ENCODE measurements around the gene ZNF331. TPM values are rescaled to one million over a fixed set of nuclear protein-coding genes. Genes with fewer than 3 reads are reported as not detected.

Gene ZNF331
- total and polyA plus RNA-seq, 8 donors = 2.9 to 67.2 (median 12.6) TPM

DNA sequence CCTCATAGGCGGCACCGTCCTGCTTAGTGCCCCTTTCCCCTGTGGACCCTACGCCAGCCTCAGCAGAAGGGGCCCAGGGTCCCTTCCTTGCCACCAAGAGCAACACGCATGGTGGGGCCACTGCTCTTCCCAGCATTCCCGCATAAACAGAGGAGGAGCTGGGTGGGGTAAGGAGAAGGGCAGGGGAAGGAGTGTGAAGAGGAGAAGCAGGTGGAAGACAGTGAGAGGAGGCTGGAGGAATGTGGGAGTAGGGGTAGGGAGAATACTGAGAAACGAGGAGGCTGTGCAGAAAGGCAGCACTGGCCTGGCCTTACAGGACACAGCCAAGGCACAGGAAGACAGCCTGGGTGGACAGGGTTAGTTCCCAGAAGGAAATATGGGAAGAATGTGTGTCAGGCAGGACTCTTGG, 43.9 kb downstream of the ZNF331 start:
- no peak for DNase-seq
- Histone ChIP-seq H3K9me3 (peaks cover 29 to 86% (median 50%) of the 10 kb centered on the region in 4 donors), H3K4me3 (no peak overlapping the region), H3K27ac (no peak overlapping the region), H3K36me3 (peaks cover 20 to 34% (median 28%) of the 10 kb centered on the region in 4 donors), H3K27me3 (no peaks in the 10 kb centered on the region), H3K4me1 (no peaks in the 10 kb centered on the region)
- 64 to 71% (median 67%) methylated on average over 6 of the region's 6 CpGs for WGBS, 5 donors
- no peak for TF ChIP-seq EP300 (IDR thresholded peaks at IDR 0.05)
- intact Hi-C loops (cut with DNase I; ENCODE audit: low total_unique reads) = no loop called here

DNA sequence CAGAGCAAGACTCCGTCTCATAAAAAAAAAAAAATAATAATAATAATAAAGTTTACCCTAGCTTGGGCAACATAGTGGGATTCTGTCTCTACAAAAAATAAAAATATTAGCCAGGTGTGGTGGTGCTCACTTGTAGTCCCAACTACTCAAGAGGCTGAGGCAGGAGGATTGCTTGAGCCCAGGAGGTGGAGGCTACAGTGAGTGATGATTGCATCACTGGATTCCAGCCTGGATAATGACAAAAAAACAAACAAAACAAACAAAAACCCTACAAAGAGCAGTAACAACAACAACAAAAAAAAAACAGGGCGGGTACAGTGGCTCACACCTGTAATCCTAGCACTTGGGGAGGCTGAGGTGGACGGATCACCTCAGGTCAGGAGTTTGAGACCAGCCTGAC, 45.2 kb downstream of the ZNF331 start:
- no peak for DNase-seq
- Histone ChIP-seq H3K27ac (no peak overlapping the region), H3K9me3 (peaks cover 17 to 79% (median 37%) of the 10 kb centered on the region in 4 donors), H3K27me3 (no peaks in the 10 kb centered on the region), H3K4me3 (no peak overlapping the region), H3K4me1 (no peaks in the 10 kb centered on the region), H3K36me3 (peaks cover 7 to 21% (median 15%) of the 10 kb centered on the region in 4 donors)
- intact Hi-C loops (cut with DNase I; ENCODE audit: low total_unique reads) = no loop called here
- TF ChIP-seq, protein P1, sequence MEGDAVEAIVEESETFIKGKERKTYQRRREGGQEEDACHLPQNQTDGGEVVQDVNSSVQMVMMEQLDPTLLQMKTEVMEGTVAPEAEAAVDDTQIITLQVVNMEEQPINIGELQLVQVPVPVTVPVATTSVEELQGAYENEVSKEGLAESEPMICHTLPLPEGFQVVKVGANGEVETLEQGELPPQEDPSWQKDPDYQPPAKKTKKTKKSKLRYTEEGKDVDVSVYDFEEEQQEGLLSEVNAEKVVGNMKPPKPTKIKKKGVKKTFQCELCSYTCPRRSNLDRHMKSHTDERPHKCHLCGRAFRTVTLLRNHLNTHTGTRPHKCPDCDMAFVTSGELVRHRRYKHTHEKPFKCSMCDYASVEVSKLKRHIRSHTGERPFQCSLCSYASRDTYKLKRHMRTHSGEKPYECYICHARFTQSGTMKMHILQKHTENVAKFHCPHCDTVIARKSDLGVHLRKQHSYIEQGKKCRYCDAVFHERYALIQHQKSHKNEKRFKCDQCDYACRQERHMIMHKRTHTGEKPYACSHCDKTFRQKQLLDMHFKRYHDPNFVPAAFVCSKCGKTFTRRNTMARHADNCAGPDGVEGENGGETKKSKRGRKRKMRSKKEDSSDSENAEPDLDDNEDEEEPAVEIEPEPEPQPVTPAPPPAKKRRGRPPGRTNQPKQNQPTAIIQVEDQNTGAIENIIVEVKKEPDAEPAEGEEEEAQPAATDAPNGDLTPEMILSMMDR (IDR thresholded peaks at IDR 0.05) = no peak
- TF ChIP-seq POLR2AphosphoS5 (IDR thresholded peaks at IDR 0.05) (no peak), EP300 (IDR thresholded peaks at IDR 0.05) (no peak), POLR2A (IDR thresholded peaks at IDR 0.05) (no peak)
- WGBS, 5 donors = 81 to 95% (median 90%) methylated on average over 3 of the region's 3 CpGs

DNA sequence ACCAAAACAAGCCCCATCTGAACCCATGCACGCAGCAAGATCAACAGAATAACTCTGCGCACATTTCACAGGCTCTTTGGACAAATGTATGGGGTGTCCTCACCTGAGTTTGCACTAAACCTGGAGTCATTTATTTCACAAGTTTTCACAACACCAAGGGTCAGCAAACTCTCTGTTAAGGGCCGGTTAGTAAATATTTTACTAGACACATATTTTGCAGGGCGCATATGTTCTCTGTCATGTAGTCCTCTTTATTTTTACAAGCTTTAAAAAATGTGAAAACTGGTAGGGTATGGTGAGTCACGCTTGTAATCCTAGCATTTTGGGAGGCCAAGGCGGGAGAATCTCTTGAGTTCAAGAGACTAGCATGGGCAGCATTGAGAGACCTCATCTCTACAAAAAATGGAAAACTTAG, 48.3 kb downstream of the ZNF331 start:
- intact Hi-C loops (cut with DNase I; ENCODE audit: low total_unique reads) = no loop called here
- Histone ChIP-seq H3K27ac (no peak overlapping the region), H3K4me3 (no peak overlapping the region), H3K4me1 (no peaks in the 10 kb centered on the region), H3K36me3 (no peaks in the 10 kb centered on the region), H3K27me3 (no peaks in the 10 kb centered on the region), H3K9me3 (peaks cover 0 to 48% (median 14%) of the 10 kb centered on the region in 4 donors)
- no peak for DNase-seq
- TF ChIP-seq, protein P1 (IDR thresholded peaks at IDR 0.05) = no peak
- no peak for TF ChIP-seq POLR2AphosphoS5 (IDR thresholded peaks at IDR 0.05)
- TF ChIP-seq POLR2A (IDR thresholded peaks at IDR 0.05) = no peak
- no peak for TF ChIP-seq EP300 (IDR thresholded peaks at IDR 0.05)
- WGBS, 5 donors = 86 to 93% (median 89%) methylated on average over 6 of the region's 6 CpGs

DNA sequence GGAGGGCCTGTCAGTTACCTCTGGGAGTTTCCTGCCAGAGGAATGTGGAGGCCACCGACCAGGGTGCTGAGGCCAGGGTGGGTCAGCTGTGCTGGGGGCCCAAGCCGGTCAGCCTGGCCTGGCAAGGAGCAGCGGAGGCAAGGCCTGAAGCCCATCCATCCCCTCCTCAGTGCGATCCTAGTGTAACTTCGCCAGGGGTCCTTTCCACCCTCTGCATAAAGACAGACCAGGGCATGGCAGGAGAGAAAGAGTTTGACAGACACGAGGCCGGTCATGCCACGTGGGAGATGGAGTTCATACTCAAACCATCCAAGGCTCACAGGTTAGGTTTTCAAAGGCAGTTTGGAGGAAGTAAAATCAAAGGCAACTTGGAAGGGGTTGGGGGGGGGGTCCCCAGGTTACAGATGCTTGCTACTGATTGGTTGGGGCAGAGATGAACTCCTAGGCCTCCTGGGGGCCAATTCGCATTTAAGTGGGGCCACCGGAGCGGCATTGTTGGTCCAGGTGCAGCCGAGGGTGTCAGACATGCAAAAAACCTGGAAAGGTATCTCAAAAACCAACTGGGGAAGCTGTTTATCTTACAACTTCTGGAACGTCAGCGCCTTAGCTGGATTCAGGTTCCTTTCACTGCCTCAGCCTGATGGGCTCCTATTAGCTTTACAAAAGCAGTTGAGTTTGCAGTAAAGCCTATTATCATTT, 57.0 kb downstream of the ZNF331 start:
- intact Hi-C loops (cut with DNase I; ENCODE audit: low total_unique reads) = no loop called here

More for the DNA sequence above, 57.0 kb downstream of the ZNF331 start:
- 47 to 57% (median 54%) methylated on average over 14 of the region's 14 CpGs for WGBS, 5 donors
- TF ChIP-seq, protein P1 (IDR thresholded peaks at IDR 0.05) = no peak
- TF ChIP-seq POLR2A (IDR thresholded peaks at IDR 0.05) (no peak), EP300 (IDR thresholded peaks at IDR 0.05) (no peak), POLR2AphosphoS5 (IDR thresholded peaks at IDR 0.05) (no peak)
- Histone ChIP-seq H3K27me3 (no peaks in the 10 kb centered on the region), H3K27ac (no peak overlapping the region), H3K4me1 (no peaks in the 10 kb centered on the region), H3K4me3 (no peak overlapping the region), H3K36me3 (no peaks in the 10 kb centered on the region), H3K9me3 (peaks cover 0 to 37% (median 17%) of the 10 kb centered on the region in 4 donors)
- no peak for DNase-seq

All from stomach (tissue), 9 donors.